Loucy (cell line): Measurements from ENCODE around the gene SLCO2B1.

Source experiments
- EZH2phosphoT487 ChIP-seq: fragments of 200-600 bp; IDR thresholded peaks from 2 replicates; pipeline ENCODE4 v1.6.1; 2018; ENCODE audit warnings: antibody characterized with exemption, mild to moderate bottlenecking, moderate library complexity, borderline replicate concordance
- TF ChIP-seq, protein P1 (sequence below): fragments of 200-600 bp; sonication (generic); conservative IDR thresholded peaks from 2 replicates; pipeline ENCODE4 v1.5.1; 2014; ENCODE audit warnings: mild to moderate bottlenecking, antibody characterized with exemption, low read length

DNA sequence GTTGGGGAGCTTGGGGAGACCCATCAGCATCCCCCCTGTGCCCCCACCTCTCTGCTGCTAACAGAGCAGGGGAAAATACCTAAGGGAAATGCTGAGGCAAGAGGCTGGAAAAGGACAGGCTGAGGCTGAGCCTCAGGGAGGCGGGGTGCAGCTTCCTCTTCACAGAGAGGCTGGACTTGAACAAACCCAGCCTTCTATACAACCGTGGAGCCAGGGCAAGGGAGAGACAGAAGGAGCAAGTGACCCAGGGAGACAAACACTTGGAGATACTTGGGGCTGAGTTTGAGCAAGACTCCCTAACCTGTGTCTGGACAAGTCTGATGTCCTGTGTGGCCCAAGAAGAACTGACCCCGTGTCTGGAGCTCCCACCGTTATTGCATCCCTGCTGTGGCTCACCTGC is at the start of gene SLCO2B1:
- TF ChIP-seq, protein P1, sequence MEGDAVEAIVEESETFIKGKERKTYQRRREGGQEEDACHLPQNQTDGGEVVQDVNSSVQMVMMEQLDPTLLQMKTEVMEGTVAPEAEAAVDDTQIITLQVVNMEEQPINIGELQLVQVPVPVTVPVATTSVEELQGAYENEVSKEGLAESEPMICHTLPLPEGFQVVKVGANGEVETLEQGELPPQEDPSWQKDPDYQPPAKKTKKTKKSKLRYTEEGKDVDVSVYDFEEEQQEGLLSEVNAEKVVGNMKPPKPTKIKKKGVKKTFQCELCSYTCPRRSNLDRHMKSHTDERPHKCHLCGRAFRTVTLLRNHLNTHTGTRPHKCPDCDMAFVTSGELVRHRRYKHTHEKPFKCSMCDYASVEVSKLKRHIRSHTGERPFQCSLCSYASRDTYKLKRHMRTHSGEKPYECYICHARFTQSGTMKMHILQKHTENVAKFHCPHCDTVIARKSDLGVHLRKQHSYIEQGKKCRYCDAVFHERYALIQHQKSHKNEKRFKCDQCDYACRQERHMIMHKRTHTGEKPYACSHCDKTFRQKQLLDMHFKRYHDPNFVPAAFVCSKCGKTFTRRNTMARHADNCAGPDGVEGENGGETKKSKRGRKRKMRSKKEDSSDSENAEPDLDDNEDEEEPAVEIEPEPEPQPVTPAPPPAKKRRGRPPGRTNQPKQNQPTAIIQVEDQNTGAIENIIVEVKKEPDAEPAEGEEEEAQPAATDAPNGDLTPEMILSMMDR = no peak
- no peak for TF ChIP-seq EZH2phosphoT487
